ENCODE data around the gene ARL3. TPM values are rescaled to one million over a fixed set of nuclear protein-coding genes. Genes with fewer than 3 reads are reported as not detected.

Gene ARL3
- total RNA-seq, 1 experiment from 2014 or later = 20.7 TPM

- Histone ChIP-seq H3K36me3 (ENCODE audit: control insufficient read depth, insufficient read depth, low read length) (peaks cover 12% of the 10 kb centered on the region), H3K27ac (ENCODE audit: low read length) (no peak overlapping the region), H3K9me3 (ENCODE audit: control insufficient read depth, insufficient read depth, low read depth, low read length) (no peaks in the 10 kb centered on the region), H3K4me1 (ENCODE audit: control insufficient read depth, insufficient read depth, low read length) (no peaks in the 10 kb centered on the region; the same call in 1 of the 2 replicates), H3K4me3 (ENCODE audit: low read depth in 2 of 2, low read length in 2 of 2) (no peak overlapping the region), H3K27me3 (ENCODE audit: control insufficient read depth, insufficient read depth, low read length) (no peaks in the 10 kb centered on the region)
- ChIA-PET POLR2A (interaction anchor here (0.7 kb wide), 1 partner anchor 491 kb away, joined by 3 read pairs; no protein-coding TSS in a partner anchor), CTCF (interaction anchor here (0.7 kb wide), 2 partner anchors 11 to 376 kb away, joined by 6 to 7 read pairs; no protein-coding TSS in a partner anchor)
- intact Hi-C loops (cut with micrococcal nuclease; ENCODE audit: unreplicated experiment) (no loop called here), in situ Hi-C loops (cut with HindIII; ENCODE audit: low pct_unique_long_range_greater_than_20kb, low sequenced_read_pairs) (no loop called here)
- ATAC-seq = no peak
- BruUV-seq (replicated peaks) = no TSS peak
- DNase-seq (ENCODE audit: low read depth, low spot score) = no peak
- TF ChIP-seq POLR2AphosphoS5 (IDR thresholded peaks at IDR 0.05; ENCODE audit: low read depth, low read length) = no peak
- TF ChIP-seq TCF7L2 (IDR thresholded peaks at IDR 0.05; ENCODE audit: low read depth, low read length) = no peak
- TF ChIP-seq CTCF (IDR thresholded peaks at IDR 0.05) = no peak
Measured at GRCh38 chr10:102702742-102703141, 11.5 kb downstream of the ARL3 start.

DNA sequence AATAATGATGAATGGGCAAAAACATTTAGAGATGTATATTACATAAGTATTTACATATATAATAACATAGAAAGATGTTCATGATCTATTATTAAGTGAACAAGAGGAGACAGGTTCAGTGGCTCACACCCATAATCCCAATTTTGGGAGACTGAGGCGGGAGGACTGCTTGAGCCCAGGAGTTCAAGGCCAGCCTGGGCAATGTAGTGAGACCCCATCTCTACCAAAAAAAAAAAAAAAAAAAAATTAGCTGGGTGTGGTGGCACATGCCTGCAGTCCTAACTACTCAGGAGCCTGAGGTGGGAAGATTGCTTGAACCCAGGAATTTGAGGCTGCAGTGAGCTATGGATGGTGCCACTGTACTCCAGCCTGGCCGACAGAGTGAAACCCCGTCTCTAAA is 12.4 kb downstream of the ARL3 start:
- peaks cover 12% of the 10 kb centered on the region for H3K36me3 ChIP-seq (ENCODE audit: control insufficient read depth, insufficient read depth, low read length)
- ATAC-seq (no peak), DNase-seq (ENCODE audit: low read depth, low spot score) (no peak)
- H3K27me3 ChIP-seq (ENCODE audit: control insufficient read depth, insufficient read depth, low read length) = no peaks in the 10 kb centered on the region
- in situ Hi-C loops (cut with HindIII; ENCODE audit: low pct_unique_long_range_greater_than_20kb, low sequenced_read_pairs) = no loop called here
- BruUV-seq (replicated peaks) = no TSS peak
- CTCF ChIA-PET = no interaction called here
- no peaks in the 10 kb centered on the region; the same call in 1 of the 2 replicates for H3K4me1 ChIP-seq (ENCODE audit: control insufficient read depth, insufficient read depth, low read length)
- H3K27ac ChIP-seq (ENCODE audit: low read length) = no peak overlapping the region
- POLR2A ChIA-PET = no interaction called here
- intact Hi-C loops (cut with micrococcal nuclease; ENCODE audit: unreplicated experiment) = no loop called here
- TF ChIP-seq POLR2AphosphoS5 (IDR thresholded peaks at IDR 0.05; ENCODE audit: low read depth, low read length) (no peak), TCF7L2 (IDR thresholded peaks at IDR 0.05; ENCODE audit: low read depth, low read length) (no peak), SIN3A (IDR thresholded peaks at IDR 0.05; ENCODE audit: borderline replicate concordance, insufficient read depth, low read depth, low read length) (no peak), CTCF (IDR thresholded peaks at IDR 0.05) (no peak)
- TF ChIP-seq, protein P1, sequence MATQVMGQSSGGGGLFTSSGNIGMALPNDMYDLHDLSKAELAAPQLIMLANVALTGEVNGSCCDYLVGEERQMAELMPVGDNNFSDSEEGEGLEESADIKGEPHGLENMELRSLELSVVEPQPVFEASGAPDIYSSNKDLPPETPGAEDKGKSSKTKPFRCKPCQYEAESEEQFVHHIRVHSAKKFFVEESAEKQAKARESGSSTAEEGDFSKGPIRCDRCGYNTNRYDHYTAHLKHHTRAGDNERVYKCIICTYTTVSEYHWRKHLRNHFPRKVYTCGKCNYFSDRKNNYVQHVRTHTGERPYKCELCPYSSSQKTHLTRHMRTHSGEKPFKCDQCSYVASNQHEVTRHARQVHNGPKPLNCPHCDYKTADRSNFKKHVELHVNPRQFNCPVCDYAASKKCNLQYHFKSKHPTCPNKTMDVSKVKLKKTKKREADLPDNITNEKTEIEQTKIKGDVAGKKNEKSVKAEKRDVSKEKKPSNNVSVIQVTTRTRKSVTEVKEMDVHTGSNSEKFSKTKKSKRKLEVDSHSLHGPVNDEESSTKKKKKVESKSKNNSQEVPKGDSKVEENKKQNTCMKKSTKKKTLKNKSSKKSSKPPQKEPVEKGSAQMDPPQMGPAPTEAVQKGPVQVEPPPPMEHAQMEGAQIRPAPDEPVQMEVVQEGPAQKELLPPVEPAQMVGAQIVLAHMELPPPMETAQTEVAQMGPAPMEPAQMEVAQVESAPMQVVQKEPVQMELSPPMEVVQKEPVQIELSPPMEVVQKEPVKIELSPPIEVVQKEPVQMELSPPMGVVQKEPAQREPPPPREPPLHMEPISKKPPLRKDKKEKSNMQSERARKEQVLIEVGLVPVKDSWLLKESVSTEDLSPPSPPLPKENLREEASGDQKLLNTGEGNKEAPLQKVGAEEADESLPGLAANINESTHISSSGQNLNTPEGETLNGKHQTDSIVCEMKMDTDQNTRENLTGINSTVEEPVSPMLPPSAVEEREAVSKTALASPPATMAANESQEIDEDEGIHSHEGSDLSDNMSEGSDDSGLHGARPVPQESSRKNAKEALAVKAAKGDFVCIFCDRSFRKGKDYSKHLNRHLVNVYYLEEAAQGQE (IDR thresholded peaks at IDR 0.05; ENCODE audit: insufficient read depth in 1 of 2, low read depth in 2 of 2, low read length in 1 of 2) = no peak
- H3K4me3 ChIP-seq (ENCODE audit: low read depth in 2 of 2, low read length in 2 of 2) = no peak overlapping the region
- no peaks in the 10 kb centered on the region for H3K9me3 ChIP-seq (ENCODE audit: control insufficient read depth, insufficient read depth, low read depth, low read length)
